CD4-positive, alpha-beta T cell treated with Interleukin-6 at 100 ng/mL for 8 hours (primary cell): ENCODE data around the gene ZFYVE28.

ENCODE experiments used
- DNase-seq: peaks from one replicate; pipeline ENCODE4 v3.0.0-alpha.2; 2020; ENCODE audit warnings: mixed read lengths, low spot score

The ZFYVE28 gene

DNA sequence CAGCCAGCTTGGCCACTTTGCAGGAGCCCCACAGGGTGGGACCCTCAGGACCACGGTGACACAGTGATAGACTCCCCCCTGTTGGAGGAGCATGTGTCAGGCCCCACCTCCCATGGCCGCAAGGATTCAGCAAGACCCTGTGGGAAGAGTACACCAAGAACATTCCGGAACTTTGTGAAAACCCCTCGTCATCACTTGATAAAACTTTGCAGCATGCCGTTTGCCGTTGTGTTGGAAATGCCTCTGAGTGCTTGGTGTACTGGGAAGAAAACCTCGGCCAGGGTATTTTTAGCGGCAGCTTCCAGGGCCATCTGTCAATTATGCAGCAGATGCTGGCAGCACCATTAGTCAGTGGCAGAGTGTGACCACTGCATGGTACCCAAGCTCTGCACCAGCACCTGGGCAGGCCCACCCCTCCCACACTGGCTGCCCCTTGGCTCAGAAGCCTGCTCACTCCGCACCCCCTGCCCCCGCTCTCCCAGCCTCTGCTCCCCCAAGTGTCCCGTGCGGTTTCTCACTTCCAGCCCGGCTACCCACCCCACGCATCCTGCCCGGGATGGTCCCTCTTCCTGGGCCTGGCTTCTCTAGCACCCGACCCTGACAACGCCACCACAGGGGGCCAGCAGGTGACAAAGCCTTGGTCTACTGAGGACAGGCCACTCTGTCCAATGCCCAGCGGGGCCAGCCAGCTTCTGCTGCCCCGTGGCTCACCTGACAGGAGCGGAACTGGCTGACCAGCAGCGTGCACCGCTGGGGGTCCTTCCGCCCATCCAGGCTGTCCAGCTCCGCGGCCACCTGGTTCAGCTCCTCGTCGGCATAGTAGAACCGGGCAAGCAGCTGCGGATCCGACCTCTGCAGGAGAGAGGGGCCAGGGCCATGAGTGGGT is 65.0 kb downstream of the ZFYVE28 start:
- no peak for DNase-seq

GRCh38 chr4:2352729-2353221 is 65.7 kb downstream of the ZFYVE28 start:
- no peak for DNase-seq

DNA sequence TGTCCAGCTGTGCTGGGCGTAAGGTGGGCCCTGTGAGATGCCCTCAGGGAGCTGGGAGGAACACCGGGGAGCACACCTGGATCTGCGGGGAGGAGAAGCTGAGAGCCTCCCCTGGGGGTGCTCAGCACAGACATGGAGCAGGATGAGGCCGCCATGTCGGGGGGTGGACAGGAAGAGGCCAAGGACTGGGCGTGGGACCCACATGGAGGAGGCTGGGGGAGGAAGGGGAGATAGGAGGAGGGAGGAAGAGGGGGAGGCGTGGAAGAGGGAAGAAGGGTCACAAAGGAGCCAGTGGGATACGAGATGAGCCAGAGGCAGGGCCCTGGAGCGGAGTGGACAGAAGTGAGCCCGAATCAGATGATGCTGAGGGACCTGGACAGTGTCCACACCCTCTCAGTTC is 66.3 kb downstream of the ZFYVE28 start:
- no peak for DNase-seq

GRCh38 chr4:2350982-2351381 is 67.5 kb downstream of the ZFYVE28 start:
- no peak for DNase-seq

GRCh38 chr4:2348786-2349185 is 69.7 kb downstream of the ZFYVE28 start:
- no peak for DNase-seq

DNA sequence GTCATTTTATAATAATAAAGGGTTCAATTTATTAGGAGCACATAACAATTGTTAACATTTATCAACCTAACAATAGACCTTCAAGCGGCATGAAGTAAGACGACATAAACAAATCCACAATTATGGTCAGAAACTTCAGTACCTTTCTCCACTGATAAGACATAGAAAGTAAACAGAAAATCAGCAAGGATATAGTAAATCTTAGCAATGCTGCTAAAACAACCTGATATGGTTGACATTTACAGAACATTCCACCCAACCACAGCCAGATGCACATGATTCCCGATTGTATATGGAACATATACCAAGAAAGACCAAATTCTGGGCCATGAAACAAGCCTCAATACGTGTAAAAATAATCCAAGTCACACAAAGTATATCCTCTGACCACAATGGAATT is 71.3 kb downstream of the ZFYVE28 start:
- no peak for DNase-seq

DNA sequence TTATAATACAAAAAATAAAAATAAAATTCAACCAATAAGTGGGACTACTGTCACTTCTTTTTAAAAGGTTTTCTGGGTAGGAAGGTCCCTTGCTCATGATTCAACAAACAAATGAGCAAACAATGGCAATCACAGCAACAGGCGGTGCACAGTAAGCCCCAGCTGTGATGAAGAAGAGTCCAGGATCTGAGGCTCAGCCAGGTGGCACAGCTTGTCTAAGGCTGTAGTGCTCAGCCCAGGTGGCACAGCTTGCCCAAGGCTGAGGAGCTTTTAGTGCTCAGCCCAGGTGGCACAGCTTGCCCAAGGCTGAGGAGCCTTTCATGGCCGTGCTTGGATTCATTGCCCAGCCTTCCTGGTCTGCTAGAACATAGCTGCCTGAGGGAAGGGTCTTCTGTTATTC is 75.0 kb downstream of the ZFYVE28 start:
- DNase-seq = no peak

DNA sequence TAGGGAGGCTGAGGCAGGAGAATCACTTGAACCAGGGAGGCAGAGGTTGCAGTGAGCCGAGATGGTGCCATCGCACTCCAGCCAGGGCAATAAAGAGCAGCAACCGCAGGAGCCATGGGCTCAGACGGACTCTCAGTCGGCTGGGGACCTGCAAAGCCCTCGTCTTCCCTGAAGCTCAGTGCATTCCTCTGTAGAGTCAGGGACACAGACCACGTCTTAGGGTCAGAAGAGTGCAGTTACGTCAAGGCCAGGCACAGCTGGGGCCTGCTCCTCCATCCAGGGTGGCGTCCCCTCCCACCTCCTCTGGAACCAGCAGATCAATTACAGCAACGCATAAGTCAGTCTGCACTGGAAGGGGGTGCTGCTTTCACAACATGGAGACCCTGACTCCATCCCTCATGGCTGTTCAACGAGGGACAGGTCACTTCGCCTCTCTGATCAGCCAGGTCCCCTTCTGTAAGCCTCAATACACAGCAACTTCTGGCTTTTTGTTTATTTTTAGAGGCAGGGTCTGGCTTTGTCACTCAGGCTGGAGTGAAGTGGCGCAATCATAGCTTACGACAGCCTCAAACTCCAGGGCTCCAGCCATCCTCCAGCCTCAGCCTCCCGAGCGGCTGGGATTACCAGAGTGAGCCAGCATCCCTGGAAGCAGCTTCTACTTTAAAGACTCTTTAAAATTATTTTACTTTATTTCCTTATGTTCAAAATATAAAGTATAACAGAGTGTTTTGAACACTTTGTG is 76.4 kb downstream of the ZFYVE28 start:
- no peak for DNase-seq

DNA sequence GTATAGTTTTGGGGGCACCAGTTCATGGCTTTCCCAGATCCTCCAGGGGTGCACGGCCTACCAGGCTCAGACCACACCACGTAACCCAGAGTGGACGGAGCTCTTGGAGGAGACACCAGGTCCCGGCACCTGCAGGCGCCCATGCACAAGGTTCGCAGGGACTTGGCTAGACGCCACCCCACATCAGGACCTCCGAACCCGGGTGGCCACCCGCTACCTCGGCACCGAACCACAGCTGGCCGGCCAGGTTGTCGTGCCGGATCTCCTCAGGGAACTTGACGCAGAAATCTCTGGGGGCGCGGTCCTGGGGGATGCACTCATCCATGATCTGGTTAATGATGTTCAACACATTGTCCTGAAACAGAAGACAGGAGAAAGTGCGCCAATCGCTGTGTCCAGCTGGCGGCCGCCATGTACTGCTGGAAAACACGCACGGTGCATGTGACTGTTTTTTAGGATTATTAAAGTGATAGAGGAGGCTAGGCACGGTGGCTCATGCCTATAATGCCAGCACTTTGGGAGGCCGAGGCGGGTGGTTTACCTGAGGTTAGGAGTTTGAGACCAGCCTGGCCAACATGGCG is 77.1 kb downstream of the ZFYVE28 start:
- no peak for DNase-seq

GRCh38 chr4:2340272-2341061 is 78.0 kb downstream of the ZFYVE28 start:
- DNase-seq = no peak

GRCh38 chr4:2339458-2340271 is 78.8 kb downstream of the ZFYVE28 start:
- no peak for DNase-seq

DNA sequence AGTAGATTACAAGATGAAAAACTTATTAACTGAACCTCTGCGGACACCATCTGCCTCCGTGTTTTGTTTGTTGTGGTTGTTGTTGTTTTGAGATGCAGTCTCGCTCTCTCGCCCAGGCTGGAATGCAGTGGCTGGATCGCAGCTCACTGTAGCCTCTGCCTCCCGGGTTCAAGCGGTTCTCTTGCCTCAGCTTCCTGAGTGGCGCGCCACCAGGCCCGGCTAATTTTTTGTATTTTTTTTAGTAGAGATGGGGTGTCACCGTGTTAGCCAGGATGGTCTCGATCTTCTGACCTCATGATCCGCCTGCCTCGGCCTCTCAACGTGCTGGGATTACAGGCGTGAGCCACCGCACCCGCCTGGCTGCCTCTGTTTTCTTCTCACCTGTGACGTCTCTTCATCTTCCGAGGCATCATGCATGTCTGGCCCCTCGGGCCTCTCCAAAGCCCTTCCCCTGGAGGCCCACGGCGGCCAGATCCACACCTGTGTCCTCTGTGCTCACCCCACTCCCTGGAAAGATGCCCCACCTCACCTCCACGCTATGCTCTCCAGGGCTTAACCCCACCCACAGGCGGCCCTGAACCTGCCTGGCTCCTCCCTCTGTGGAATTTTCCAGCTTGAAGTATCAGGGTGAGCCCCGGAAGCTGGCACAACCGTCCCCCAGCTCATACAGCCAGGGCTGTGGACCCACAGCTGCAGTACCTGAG is 79.5 kb downstream of the ZFYVE28 start:
- no peak for DNase-seq

GRCh38 chr4:2337896-2338295 is 80.5 kb downstream of the ZFYVE28 start:
- DNase-seq = no peak

GRCh38 chr4:2337131-2337723 is 81.2 kb downstream of the ZFYVE28 start:
- DNase-seq = no peak

GRCh38 chr4:2336659-2337058 is 81.8 kb downstream of the ZFYVE28 start:
- no peak for DNase-seq

DNA sequence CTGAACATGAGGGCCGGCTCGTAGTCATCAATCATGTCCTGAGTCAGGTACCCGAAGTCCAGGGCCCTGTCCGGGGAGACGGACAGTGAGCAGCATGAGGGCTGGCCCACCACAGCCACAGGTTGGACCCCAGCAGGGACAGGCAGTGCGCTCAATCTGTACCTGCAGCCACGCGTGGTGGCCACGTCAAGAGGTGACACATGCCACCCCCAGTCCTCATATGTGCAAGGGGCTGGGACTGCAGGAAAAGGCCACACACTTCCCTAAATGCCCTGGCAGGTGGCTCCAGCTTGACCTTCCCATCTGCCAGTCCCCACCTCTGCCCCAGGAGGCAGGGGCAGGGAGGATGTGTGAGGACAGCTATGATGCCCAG is 82.7 kb downstream of the ZFYVE28 start:
- DNase-seq = no peak

GRCh38 chr4:2334826-2335728 is 83.4 kb downstream of the ZFYVE28 start:
- no peak for DNase-seq

DNA sequence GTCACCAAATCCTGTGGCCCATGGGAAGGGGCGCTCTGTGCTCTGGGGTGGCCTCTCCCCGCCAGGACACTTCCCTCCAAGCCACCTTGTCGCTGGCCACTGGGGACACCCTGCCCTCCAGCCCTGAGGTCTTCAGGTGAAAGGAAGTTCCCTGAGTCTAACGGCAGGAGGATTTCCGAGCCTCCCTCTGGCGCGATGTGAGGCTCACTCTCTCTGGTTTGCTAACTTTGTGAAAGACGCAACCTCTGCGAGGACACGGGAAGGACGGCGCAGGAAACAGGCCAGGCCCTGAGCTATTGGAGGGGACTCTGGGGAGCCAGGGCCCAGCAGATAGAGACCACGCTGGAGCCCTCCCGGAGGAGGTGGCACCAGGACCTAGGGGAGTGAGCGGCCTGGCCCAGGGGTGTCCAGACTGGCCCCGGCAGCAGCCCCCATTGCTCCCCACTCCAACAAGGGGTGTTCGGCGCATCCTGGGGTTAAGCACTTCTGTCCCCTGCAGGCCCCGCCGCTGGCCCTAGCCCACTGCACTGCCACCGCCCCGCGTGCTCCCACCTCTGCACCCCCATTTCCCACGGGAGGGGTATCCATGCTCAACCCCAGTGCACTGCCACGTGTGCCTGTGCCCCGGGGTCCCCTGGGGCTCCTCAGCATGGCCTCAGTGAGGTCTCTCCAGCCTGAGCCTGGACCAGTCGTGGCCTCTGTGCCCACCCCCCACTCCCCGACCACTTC is 84.4 kb downstream of the ZFYVE28 start:
- no peak for DNase-seq
